Right kidney (tissue), 1 donor: ENCODE measurements around the gene PYGL.
"Not testable (repeated sequence)": the region's sequence is repeated elsewhere in the genome, so short reads cannot be mapped to it uniquely, and the experiment has no call there.

Source experiments
- DNase-seq: peaks from one replicate; pipeline ENCODE4 v3.0.0-alpha.2; 2016

PYGL gene

DNA sequence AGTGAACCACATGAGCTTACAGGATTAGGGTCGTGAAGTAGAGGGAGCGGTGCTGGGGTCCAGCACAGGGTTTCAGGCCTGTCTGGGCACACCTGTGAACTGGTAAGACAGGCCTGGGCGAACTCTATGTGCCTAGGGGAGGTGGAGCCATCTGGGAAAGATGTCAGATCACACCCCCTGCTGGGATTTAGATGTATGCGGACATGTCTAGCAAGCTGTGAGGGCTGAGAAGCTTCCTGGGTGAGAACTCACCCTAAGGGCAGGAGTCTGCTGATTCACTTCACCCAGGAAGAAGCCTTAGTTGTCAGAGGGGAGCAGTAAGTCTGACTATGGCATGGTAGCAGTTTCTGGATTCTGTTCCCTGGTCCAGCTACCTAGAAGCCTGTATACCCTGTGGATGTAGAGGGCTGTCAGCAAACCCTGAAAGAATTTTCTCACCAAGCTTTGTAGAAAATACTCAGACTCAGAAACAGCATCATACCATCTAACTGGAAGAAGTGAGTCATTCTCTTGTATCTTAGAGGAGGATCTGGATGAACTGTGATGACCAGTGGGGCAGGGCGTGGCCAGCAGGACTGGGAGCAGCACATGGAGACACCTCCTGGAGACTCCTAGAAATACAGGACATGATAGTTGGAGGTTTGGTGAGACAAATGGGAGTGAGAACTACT lies 11.2 kb upstream of the PYGL start:
- DNase-seq = no peak

DNA sequence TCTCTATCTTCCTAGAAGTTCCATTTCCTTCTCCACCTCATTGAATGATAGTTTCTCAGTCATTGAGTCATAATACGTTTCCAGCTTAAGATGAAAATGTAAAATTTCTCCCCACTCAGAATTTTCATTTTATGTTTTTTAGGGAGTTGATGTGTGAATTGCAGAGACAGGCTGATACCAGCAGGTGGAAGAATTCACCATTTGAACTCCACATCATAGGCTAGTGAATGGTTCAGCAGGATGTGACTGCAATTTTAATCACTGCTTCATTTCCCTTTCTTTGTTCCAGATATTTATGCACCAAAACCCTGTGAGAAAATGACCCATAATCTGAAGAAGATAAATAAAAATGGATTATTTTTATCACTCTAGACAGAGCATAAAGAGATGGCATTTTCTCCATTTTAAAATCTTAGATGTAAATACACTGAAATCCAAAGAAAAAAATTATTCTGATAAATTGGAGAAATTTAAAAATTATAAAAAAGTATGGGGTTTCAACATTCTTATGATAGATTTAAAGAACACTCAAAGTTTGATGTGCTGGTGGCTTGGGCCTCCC lies 10.6 kb upstream of the PYGL start:
- DNase-seq = no peak

DNA sequence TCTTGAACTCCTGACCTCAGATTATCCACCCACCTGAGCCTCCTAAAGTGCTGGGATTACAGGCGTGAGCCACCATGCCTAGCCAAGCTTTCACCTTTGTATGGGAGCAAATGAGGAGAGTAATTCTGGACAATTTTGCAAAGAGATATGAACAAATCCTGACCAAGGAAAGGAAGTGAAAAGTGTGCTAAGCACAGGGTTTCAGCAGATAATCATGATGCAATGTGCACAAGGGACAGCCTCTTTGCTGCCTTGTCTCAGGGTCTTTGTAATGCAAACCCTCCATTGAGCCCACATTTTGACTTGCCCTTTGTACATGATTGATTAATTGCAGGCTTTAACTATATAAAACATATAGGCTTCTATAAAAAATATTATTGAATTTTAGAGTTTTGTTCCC lies 9.2 kb upstream of the PYGL start:
- no peak for DNase-seq

DNA sequence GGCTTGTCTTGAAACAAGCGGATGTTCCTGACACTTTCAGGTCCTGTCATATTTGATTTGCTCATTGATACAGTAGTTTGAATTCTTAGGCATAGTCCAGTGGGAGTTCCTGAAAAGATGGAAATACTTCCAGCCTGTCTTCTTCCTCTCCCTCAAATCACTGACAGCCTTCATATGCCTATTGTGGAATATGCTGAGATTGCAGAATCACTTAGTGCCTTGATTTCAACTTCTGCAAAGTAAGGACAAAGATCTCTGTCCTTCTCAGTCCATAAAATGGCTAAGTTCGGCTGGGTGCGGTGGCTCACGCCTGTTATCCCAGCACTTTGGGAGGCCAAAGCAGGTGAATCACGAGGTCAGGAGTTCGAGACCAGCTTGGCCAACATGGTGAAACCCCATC lies 6.7 kb upstream of the PYGL start:
- no peak for DNase-seq

DNA sequence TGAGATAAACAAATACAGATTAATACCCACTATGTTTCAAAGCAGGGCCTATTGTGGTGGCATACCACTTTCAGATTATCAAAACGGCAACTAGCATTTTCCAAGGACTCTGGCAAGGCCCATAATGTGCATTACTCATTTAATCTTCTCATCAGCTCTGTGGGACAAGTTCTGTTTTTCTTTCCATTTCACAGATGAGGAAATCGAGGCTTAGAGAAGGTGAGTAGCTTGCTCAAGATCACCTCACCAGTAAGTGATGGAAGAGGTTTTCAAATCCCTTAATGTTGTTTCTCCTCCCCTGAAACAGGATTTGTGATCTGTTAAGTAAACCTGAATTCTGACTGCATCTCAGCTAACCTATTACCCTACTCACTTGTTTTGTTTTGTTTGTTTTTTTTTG lies 3.9 kb upstream of the PYGL start:
- no peak for DNase-seq

DNA sequence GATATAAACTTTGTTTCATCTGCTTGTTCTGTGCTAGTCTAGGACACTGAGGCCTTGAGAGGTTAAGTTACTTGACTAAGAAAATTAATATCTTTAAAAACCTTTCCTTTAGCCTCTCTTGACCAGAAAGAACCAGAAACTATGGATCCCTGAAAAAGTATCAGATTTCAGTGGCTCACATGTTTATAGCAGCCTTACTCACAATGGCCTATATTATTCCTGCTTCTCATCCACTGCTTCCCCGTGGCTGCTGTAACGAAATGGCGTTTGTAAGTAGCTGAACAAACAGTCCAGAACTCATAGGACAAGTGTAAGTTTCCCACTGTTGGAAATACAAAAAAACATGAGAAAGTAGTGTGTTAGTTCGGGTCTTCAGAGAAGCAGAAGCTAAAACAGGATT lies 3.2 kb upstream of the PYGL start:
- no peak for DNase-seq

DNA sequence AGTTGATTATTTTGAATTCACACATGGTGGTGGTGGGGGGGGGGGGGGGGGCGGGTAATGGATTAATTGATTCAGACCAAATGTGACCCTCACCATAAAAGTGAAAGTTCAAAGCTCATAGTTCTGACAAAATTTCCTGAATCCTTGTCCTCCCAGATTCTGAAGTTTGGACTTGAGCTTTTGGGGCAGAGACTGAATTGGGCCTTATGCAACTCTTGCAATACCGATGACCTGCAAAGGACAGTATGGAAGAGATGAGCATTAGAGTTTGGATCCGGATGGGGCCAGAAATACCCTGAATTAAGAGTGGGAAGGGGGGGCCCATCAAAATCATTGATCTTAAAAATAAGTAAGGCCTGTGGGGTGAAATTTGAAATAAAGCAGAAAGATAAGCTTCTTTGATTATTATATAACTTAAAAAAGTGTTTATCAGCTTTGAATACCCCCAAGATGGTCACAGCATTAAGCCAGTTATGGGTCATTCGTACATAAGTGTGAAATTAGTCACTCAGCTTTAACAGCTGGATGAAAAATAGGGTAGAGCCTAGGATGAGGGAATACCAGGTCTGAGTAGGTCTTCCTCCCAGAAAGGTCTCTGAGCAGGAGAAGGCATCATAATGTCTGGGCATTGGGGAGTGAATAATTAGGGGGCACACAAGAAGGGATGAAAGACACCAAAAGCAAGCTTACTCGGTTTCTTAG lies 2.1 kb upstream of the PYGL start:
- no peak for DNase-seq

DNA sequence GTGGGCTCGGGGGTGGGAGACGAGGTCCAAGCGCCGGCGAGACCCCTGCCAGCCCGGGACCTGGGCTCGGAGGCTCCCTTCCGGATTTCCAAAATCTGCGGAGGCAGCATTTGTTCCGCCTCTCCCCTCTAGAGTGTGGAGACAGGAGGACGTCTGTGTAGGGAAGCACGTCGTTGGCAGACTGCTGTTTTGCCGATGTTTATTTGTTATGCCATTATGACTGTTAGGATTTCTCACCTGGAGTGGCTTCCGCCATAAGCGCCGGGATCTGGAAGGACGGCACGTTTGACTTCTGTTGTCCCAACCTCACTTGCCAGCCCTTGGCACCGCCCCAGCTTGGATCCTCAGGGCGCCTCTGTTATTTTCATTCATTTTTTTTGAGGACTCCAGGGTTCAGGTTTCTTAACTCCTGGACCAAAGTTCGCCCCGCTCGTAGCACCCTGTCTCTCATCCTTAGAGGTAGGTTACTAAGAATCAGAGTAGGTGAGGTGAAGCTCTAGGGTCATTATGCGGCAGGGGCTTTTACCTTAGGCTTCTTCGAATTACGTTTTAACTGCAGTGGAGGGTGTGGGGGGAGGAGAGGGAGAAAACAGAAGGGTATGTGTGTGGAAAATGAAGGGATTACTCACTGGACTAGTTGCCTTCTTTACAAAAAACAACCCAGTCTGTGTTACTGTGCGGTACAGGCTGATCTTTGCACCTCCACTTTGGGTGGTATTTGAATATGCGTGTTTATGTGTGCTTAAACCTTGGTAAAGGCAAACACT lies 547 bp upstream of the PYGL start:
- DNase-seq = peak; percentile 77

DNA sequence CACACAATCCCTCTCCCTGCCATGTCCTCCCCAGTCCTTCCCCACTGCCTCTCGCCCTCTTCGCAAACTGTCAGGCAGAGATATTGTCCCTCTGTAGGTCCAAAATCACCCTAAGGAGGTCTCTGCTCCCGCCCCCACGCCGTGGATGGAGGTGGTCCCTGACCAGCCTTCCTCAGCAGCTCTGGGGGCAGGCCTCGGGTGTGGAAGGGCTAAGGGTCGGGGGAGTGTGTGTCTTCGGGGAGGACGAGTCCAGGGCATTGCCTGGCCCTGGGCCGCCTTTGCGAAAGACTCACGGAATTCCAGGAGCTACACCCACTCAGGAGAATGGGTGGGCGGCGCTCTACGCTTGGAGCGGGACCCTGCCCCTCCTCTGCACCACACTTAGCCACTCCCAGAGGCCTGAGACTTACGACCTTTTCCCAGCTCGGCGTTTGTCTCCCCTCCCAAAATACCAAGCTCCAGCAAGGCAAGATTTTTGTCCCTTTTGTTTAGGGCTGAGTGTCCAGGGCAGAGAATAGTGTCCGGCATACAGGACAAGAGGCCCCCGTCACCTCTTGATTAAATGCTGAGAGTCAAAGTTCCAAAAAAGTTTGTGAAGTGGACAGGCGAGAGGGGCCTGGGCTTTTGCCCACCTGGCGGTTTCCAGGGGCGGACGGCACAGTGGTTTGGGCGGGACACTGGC lies 881 bp downstream of the PYGL start:
- DNase-seq = no peak

DNA sequence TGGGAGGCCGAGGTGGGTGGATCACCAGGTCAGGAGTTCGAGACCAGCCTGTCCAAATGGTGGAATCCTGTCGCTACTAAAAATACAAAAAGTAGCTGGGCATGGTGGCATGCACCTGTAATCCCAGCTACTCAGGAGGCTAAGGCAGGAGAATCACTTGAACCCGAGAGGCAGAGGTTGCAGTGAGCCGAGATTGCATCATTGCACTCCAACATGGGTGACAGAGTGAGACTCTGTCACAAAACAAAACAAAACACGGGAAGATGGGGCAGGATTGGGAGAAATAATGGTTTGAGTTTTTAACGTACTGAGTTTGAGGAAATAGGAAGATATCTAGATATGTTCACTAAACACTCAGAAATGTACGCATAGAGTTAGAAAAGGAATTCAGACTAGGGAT lies 2.6 kb downstream of the PYGL start:
- not testable (repeated sequence) for DNase-seq

DNA sequence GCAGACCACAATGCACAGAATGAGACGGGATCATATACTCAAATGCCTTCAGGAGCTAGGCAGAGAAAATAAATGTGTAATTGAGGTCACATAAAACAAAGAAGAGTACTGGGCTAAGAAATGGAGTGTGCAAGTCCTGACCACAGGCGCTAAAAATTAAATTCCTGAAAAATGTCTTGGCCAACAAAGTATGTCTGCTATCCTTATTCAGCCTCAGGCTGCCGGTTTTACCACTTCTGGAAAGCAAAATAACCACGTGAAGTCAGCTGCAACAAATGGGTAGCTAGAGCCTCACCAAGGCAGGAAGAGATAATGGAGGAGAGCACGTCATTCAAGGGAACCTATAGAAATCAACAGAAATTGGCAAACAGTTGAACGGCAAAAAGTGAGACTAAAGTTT lies 3.1 kb downstream of the PYGL start:
- no peak for DNase-seq

DNA sequence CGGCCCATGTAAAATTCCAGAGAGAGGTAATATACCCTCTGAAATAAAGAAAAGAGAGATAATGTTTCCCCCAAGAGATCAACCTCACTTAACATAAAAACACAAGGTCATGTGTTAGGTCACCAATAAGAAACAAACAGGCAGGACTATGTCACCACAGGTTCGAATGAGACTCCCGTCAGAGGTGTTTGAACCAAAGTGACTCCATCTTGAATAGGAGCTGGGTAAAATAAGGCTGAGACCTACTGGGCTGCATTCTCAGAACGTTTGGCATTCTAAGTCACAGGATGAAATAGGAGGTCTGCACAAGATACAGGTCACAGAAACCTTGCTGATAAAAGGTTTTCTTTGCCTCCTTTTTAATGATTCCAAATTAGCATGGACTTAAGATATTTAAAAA lies 6.5 kb downstream of the PYGL start:
- DNase-seq = no peak

DNA sequence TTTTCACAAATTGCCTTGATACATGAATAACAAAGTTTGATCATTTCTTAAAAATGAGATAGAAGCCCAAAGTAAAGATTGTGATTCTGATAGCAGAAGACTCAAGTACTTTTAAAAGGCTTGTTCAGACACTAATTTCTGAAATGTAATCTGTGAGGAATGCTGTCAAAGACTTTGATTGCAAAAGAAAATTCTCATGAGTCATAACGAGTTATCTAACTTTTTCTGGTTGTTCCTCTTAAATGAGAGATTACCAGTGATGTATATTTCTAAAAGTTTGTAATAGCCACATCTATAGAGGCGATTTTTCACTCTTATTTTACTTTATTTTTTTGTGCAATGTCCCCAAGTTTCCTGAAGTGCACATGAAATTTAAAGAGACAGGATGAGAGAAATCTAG lies 7.0 kb downstream of the PYGL start:
- DNase-seq = no peak

DNA sequence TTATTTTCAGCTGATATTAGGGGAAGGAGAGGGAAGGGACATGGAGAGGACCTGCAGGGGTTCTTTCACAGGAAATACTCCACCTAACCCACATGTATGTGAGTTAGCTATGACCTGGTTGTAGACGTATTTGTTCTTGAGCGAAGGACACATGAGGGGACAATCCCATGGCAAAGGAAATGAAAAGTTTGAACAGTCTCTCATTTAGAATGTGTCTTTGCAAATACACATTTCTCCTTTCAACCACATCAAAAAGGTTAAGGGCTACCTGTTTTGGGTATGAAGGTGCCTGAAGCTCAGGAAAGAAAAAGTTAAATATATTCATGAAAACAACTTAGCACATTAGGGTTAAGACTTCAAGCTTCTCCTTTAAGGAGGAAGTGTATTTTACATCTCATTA lies 7.4 kb downstream of the PYGL start:
- DNase-seq = no peak

DNA sequence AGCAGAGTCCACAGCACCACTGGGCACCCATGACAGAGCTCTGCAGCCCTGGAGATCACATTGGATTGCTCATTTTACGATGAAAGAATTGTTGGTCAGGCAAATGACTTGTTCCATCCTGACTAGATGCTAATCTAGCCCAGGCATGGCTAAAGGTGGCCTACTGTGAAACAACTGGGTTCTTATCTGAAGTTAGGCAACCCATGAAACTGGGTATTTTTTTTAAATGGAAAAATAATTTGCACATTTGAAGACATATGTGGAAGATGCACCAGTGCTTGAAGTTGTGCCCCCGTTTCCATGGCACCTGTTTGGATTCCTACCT lies 8.3 kb downstream of the PYGL start:
- no peak for DNase-seq

DNA sequence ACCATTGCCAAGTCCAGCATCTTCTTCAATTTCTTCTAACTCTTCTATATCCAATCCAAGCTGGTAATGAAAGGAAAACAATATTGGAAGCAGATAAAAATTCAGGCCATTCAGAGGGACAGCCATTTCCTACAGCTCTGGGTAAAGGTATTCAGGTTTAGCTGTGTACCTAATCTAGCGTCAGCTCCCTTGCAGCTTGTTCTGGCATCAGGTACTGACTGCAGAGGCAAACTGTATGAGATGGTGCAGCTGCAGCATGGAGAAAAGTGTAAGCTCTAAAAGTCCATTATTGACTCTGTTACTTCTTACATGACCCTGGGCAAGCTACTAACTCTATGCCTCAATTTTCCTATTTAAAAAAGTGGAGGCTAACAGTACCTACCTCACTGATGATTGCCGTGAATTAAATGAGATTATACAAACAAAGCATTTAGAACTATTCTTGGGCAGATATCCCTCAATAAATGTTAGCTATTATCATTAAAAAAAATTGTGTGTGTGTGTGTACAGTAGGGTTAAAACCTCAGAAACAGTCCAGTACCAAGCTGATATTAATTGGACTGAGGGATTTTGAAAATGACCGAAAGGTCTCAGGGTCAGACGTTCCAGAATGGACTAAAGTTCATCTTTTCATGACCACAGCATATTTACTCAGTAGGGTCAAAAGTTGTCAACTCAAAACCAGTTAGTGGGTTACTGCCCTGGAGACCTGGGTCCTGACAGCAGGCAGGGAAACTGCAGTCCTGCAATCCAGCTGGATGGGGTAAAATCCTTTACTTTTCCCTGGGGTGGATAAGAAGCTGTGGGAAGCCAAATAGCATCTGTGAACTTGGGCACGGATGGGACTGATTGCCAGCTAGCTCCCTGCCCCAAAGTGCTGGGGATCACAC lies 8.9 kb downstream of the PYGL start:
- DNase-seq = no peak

DNA sequence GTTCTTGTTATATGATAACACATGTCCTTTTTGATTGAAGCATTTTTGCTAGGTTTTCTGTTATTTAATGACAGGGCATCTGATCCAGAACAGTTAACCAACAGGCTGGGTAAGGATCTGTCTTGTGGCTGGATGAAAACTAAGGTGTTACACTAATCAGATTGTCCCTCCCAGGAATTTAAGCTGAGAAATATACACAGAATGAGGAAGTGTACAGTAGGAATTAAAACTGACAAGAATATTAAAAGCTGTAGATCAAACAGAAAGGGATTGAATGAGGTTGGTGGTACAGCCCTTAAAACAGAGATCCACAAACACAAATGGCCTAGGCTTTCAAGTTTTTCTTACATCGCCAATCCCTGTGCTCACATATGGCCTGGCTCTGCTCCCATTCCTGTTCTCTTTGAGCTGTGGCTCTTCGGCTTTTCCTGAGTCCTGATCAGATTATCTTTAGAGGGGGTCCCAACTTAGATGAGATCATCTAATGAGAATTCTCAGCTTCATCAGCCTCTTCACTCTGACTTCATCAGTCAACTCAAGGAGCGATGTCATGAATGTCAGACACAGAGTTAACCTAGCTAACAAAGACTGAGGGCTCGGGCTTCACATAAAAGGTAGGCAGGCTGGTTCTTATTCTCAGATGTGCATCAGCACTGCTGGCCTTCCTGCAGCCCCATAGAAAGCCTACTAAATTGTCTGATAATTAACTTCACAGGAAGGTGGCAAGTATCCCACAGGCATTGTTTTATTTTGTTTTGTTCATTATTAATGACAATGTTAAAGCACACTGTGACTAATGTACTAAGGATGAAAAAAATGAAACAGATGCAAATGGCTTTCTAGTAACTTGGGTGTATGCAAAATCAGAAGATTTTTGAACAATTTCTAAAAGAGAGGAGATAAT lies 11.4 kb downstream of the PYGL start:
- no peak for DNase-seq

DNA sequence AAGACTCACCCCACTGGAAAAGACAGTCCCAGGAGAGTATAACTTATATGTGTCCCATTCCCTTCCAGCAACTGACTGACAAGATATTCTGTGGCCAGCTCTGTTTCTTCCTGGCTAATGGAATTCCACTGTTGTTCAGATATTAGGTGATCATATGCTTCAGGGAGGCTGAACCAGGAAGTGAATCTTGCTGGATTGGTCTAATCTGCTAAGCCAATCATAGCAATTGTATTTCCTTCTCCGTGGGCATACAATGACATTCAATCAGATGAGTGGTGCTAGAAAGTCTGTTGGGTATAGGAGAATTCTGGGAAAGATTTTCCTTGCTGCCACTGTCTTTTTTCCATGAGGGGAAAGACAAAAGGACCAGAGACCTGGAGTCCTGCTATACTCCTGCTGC lies 12.1 kb downstream of the PYGL start:
- no peak for DNase-seq

DNA sequence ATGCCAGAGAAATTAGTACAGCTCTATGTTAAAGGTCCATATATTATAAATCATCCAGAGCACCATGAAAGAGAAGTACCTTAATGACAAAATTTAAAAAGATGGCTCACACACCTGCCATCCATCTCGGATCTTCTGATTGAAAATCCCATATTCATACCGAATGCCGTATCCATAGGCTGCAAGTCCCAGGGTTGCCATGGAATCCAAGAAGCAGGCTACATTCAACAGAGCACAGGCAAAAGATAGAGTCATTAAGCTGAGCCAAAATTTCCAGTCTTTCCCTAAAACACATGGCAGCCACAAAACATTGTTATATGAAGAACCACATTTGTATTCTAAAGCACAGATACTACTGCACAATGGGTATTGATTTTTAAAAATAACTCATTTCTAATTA lies 12.7 kb downstream of the PYGL start:
- DNase-seq = no peak

DNA sequence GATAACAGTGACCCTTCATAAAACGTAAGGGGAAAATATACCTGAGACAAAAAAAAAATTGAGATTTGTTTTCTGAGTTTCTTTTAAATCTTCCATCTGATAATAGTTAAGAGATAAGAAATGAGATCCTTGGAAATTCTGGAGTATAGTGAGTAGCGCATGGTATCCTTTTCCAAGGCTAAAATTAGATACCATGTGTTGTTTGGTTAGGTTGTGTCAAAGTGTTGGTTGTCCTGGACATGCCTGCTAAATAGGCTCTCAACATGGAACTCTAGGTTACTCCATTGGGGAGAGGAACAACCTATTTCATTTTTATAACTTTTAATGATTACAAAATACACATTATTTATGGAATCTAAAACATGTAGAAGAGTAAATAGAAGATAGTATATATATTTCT lies 14.8 kb downstream of the PYGL start:
- no peak for DNase-seq
